Hematopoietic multipotent progenitor cell treated with erythropoietin and hydrocortisone succinate and interleukin-3 and kit ligand, for 8 days (in vitro differentiated cells): ENCODE measurements around the gene CENPX.
"Not testable (repeated sequence)": the region's sequence is repeated elsewhere in the genome, so short reads cannot be mapped to it uniquely, and the experiment has no call there.

ENCODE experiments used
- DNase-seq: peaks from one replicate; pipeline ENCODE4 v3.0.0-alpha.2; 2015

Gene CENPX

DNA sequence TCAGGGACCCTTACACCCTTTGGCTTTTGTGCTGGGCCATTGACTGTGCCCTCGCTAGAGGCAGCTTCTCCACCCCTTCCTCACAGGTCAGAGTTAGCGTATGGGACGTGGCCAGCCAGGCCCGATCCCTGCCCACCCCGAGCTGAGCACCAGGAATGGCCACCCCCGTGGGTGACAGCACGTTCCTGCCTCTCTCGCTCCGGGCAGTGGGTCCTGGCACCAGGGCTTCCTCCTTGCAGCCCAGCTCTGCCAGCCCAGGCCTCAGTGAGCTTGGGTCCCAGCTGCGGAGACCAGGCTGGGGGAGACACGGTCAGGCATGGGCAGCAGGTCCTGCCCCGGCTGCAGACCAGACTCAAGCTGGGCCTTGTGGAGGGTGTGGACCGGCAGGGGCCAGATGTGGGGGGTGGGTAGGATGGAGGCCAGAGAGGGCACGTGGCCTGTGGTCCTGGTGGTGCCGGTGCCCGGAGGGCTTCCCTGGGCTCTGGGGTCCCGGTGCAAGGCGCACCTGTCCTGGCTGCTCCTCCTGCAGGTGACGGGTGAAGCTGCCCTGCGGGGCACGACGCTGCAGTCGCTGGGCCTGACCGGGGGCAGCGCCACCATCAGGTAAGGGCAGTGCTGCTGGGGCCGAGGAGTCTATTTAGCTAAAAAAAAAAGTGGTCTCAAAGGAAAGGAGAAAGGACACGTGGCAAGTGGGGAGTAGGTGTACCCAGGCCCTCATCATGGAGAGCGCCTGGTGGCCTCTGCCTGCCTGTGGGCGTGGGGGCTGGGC, 27.0 kb downstream of the CENPX start:
- no peak for DNase-seq

DNA sequence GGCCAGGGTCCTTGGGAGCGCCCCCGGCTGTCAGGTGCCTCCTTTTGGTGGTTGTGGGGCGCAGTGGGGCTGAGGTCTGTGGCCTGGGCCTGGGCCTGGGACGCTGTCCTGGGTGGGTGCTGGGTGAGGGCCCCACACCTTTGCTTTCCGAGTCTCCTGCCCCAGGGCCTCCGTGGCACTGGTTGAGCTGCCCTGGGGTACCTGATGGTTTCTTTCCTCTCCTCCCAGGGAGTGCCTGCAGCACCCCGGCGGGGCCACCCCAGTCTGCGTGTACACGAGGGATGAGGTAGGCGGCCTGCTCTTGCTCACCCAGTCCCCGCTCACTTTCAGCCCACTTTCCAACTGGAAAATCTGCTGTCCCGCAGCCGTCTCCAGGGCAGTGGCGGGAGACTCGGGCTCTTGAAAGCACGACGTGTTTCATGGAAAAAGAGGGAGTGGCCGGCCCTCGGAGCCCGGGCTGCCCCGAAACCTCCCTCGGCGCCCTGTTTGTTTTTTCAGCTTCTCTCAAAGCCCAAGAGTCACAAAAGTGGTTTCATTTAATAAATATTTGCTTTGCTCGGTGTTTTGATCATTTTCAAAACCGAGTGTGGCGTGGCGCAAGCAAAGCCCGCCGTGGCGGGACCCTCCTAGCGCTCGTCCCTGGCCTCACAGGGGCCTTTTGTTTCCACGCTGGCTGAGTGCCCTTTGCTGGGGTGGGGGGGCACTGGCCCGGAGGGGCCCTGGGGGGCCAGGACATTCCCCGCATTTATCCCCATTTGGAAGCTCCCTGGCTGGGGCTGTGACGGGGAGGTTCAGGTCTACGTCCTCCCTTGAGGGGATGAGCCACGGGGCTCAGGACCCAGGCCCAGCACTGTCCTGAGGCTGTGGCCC, 27.9 kb downstream of the CENPX start:
- DNase-seq: no peak

DNA sequence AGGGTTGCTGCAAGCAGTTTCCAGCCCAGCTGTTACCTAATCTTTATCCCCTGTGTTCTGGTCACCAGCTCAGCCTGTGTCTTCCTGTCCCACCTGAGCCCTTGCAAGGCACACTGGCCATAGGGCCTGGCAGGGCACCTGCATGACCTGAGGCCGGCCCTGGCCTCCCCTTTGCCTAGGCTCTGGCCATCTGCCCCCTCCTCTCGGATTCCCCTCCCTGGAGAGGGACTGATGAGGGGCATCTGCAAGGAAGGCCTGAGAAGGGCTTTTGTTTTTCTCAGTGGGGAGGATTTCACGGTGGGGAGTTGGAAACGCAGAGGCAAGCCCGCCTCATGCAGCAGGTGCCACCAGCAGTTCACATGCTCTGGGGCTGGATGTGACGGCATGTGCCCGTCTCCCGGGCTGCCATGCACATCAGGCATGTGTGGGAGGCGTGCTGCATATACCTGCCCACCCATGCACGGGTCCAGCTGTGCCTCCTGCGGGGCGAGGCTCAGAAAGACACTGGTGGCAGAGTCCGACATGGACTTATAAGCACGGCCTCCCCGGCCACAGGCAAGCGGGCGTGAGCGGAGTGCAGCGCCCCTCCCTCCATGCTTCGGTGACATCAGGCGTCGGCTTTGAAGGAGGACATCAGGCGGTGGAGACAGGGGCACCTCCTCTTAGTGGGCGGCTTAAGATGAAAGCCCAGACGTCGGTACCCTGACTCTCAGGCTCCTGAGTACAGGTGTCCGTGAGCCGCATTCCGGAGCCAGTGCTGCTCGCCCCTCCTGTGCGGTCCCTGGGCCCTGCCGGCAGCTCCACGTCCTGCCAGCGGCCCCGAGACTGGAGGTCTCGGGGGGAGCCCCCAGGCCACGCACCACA, 28.7 kb downstream of the CENPX start:
- no peak for DNase-seq

DNA sequence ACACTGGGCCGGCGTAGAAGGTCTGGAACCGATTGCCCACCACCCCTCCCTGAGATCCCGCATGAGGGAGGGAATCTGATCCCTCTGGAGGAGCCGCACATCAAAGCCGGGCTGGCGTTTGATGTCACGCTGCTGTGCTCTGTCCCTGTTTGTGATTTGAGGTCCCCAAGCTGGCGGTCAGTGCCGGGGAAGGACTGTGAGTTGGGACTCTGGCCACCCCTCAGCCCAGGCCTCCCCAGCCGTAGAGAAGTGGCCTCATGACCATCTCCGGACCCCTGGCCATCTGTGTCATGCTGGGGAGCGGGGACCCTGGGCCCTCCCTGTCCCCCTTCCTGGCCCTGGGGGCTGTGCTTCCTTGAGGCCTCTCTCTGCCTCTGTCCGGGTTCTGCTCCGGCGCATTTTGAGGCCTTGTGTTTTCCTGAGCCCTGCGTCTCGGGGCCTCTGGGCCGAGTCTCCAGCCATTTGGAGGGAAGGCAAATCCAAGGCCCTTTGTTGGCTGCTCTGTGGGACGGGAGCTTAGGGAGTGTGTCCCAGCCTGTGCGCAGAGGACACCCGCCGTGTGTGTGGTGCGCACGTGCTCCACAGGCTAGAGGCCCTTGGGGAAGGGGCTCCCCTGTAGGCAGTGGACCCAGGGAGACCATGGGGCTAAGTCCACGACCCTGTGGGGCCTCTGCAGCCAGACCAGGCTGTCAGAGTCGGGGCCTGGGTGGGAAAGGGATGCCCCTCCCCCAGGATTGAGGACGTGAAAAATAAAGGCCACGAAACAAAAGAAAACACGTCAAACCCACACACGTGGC, 30.2 kb downstream of the CENPX start:
- DNase-seq: no peak

DNA sequence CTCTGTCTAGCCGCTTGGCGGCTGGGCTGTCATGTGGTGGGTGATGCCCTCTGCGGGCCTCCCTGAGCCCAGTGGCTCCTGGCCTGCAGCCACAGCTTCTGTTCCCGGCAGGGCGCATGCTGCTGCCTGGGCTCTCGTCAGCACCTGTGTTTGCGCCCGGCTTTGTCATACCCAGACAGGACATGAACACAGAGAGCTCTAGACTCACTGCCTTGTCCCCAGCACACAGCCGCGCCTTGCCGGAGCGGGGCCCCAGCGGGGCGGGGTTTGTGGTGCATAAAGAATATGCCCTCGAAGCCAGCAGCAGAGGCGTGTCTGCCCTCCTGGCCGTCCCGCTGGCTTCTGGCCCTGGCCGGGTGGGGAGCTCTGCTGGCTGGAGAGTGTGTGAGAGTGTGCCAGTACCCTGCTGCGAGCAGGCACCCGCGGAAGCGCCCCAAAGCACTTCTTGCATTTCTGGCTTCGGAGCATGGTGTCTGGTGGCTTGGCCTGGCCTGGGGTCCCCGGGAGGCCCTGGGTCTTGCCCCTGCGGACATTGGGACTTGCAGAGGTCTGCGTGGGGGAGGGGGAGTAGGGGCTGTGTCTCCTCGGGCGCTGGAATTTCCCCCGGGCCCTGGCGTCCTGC, 30.9 kb downstream of the CENPX start:
- peak; percentile 61 for DNase-seq

DNA sequence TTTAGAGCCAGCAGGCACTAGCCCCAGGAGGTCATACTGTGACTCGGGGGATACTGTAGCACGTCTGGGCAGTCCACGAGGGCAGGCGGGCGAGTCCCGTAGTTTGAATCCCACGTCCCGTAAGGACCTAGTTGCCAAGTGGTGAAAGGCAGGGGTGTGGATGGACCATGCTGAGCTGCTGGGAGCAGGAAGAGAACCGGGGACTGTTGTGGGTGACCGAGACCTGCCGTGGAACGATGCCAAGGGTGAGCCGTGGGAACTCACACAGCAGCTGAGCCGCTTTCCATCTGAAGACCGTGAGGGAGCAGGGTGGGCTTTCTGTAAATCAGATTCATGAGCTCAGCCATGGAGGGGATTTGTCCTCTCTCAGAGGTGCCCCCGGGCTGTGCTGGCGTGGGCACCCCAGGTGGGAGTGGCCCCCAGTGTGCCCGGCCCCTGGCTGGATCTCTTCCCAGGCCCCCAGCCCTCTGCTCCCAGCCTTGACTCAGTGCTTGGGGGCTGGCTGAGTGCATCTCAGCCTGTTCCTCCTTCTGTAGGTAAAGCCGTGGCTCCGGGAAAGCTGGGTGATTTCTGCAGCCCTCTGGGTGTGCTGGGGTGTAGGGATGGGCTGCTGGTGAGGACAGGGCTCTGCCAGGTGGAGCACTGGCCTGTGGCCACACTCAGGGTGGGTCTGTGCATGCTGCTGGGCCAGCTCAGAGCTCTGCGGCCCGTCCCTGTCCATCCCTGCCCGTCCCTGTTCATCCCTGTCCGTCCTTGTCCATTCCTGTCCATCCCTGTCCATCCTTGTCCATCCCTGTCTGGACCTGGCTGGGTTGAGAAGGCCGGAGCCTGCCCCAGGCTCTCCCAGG, 31.6 kb downstream of the CENPX start:
- DNase-seq: no peak

DNA sequence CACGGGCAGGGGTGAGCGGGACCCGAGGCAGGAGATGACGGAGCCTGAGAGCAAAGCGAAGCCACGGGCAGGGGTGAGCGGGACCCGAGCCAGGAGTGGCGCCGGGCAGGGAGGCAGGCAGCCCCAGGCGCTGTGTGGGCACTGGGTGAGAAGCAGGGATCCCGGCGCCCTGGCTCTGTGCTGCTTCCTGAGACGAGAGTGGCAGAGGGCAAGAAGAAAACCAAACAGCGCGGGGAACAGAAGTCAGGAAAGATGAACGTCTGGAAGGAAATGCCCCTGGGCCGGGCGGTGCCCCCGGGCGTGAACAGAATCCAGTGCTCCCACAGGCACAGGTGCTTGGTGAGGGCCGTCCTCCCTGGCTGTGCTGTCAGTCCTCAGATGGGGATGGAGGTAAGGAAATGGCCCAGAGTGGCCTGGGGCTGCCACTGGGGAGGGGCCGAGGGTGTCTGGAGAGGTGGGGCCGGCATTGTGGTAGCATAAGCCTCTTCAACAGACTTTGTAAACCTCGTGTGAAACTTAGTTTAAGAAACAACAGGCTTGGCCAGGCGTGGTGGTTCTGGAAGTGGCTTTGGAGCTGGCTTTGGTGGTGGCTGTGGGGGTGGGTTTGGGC, 35.4 kb downstream of the CENPX start:
- no peak for DNase-seq

DNA sequence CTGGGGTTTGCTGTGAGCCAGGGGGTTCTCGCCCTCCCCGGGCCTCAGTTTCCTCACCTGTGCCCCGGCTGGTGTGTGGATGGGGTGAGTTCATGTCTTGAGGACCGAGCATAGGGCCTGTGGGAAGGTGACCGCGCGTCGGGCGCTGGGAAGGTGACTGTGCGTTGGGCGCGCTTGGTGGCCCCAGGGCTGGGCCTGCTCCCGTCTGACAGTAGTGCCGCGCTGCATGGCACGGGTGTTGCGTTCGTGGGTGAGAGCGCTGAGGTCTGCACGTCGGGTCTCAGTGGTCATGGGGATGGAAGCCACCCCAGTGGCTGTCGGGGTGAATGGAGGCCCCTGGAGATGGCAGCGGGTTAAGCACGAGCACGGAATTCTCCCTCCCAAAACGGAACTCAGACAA, 36.1 kb downstream of the CENPX start:
- DNase-seq: no peak

DNA sequence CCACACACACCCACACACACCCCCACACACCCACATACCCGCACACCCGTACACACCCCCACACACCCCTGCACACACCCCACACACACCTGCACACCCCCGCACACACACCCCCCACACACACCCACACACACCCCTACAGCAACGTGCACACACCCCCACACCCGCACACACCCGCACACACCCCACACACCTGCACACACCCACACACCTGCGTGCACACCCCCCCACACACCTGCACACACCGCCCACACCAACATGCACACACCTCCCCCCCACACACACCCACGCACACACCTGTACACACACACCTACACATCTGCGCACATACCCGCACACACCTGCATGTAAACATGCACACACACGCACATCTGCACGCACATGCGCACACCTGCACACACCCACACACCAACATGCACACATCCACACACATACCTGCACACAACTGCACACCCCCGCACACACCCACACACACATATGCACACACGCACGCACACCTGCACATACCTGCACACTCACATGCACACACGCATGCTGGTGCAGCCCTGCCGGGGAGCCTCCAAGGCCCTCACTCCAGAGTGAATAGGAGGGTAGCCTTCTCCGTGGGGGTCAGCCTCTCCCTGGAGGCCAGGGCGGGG, 37.8 kb downstream of the CENPX start:
- no peak for DNase-seq

DNA sequence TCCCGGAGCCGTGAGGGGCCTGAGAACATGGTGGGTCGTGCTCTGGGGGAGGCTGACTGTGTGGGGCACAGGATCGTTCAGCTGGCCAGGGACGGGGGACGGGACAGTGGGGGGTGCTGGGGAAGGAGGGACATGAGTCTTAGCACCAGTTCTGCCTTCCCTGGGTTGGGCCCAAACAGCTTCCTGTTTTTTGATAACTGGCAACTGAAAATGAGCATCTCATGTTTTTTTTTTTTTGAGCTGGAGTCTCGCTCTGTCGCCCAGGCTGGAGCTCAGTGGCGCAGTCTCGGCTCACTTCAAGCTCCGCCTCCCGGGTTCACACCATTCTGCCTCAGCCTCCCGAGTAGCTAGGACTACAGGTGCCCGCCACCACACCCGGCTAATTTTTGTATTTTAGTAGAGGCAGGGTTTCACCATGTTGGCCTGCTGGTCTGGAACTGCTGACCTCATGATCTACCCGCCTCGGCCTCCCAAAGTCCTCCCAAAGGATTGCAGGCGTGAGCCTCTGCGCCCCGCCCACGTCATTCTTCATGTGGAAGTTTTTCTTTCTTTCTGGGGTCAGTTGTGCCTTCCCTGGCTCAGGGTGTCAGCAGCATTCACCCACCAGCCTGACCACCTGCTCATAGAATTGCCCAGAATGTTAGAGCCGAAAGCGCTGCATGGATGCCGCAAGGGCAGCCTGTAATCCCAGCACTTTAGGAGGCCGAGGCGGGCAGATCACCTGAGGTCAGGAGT, 38.9 kb downstream of the CENPX start:
- no peak for DNase-seq

DNA sequence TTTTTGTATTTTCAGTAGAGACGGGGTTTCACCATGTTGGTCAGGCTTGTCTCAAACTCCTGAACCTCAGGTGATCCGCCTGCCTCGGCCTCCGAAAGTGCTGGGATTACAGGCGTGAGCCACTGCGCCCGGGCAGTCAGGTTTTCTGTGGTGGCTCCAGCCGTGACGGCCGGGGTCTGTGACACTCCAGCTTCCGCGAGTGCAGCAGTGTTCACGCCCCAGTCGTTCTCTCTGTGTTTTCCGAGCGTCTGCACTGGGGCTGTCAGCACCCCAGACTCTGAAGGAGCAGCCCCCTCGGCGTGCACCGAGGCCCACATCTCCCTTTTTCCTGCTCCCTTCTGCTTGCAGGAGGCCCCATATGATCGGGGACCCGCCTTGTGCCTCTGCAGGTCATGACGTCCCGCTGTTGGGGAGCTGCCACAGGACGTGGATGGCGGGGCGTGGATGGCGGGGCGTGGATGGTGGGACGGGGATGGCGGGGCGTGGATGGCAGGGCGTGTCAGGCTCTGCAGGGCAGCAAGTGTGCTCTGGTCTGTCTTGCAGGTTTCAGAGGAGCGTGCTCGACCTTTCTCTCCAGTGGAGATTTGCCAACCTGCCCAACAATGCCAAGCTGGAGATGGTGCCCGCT, 39.6 kb downstream of the CENPX start:
- no peak for DNase-seq

DNA sequence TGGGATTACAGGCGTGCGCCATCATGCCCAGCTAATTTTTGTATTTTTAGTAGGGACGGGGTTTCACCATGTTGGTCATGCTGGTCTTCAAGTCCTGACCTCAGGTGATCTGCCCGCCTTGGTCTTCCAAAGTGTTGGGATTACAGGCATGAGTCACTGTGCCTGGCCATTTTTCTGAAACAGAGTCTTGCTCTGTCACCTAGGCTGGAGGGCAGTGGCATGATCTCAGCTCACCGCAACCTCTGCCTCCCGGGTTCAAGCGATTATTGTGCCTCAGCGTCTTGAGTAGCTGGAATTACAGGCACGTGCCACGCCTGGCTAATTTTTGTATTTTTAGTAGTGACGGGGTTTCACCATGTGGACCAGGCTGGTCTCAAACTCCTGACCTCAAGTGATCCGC, 41.2 kb downstream of the CENPX start:
- not testable (repeated sequence) for DNase-seq

DNA sequence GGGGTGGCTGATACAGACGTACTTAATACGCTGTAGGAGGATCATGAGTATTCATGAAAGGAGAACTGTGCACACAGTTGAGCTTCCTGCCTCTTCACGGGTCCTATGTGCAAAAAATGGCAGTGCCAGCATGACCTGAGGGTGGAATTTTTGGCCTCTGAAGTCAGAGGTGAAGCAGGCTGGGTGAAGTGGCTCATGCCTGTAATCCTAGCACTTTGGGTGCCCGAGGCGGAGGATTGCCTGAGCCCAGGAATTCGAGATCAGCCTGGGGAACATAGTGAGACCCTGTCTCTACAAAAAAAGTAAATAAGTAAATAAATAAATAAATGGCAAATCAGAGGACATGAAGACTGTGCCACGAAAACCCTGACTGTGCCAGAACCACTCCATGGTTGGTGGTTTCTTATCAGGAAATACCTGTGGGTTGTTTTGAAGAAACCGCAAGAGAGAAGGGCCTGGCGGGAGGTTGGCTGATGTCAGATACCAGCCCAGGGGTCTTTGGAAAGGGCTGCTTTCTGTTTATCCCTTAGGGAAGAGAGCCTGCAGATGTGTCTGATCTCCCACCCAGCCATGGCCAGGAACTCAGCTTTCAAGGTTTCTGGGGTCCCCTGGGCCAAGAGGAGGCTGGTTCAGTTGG, 41.9 kb downstream of the CENPX start:
- peak; percentile 61 for DNase-seq

DNA sequence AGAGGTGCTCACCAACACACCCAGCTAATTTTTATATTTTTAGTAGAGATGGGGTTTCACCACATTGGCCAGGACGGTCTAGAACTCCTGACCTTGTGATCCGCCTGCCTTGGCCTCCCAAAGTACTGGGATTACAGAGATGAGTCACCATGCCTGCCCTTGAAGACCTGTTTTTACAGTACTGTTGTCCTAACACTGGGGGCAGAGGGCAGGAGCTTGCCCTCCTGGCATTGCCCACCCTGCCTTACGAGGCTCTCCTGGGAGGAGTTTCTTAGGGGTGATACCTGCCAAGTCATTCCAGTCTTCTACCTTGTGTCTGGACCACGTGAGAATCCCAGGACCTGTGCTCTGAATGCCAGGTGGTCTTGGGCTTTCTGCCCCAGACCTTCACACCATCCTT, 42.6 kb downstream of the CENPX start:
- no peak for DNase-seq

DNA sequence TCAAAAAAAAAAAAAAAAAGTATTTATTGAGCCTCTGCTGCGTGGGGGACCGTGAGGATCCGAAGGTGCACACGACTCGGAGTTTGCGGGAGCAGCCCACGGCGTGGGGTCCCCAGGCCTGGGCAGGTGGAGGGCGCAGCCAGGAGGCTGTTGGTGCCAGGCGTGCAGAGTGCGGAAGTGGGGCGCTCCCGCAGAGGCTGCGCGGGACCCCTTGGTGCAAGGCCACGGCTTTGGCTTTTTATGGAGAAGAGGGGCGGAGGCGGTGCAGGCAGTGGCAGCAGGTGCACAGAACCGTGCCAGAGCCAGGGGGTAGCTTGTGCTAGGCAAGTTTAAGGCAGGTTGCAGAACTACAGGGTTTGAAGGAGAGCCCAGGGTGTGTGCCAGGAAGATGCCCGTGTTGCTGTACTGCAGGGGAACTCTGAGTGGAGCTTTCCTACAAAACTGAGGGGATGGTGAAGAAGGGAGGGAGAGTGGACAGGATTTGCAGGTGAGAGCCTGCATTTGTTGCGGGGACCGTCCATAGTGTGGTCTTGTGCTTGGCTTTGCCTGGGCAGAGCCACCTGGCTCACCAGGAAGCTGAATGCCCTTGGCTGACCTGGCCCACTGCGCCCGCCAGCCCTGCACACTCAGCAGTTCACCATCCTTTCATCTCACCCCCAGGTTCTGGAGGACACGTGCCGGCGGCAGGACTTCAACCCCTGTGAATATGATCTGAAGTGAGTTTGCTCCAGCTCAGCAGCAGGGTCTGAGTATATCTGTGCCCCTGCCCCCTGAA, 44.0 kb downstream of the CENPX start:
- no peak for DNase-seq

DNA sequence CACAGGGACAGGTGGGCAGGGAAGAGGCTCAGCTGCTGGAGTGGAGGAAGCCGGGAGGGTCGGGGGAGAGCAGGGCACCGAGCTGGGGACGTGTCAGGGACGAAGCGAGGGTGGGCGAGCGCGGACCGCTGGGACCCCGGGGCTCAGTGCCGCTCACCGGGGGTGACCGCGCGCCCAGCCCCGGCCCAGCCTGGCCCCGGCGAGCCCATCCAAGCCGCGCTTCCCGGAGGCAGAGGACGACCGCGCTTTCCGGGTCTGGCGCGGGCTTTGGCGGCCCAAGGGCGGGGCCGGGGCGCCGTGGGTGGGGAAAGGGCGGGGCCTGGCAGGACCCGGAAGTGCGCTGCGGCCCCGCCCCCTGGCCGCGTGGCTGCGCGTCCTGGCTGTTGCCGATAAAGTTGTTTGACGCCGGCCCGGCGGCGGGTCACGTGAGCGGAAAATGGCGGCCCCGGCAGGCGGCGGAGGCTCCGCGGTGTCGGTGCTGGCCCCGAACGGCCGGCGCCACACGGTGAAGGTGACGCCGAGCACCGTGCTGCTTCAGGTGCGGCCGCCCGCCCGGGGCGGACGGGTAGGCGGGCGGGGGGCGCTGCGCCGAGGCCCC, 45.4 kb downstream of the CENPX start, which contains the start of gene ASPSCR1:
Gene ASPSCR1, plus strand, starts transcription at position 419 of the 598 bp plus-strand sequence. Its CDS starts 18 bp downstream, at position 437.
- DNase-seq: peak; percentile 86
